GM19351 (cell line): Measurements from ENCODE around the gene IGFN1.
"Not testable (repeated sequence)": the region's sequence is repeated elsewhere in the genome, so short reads cannot be mapped to it uniquely, and the experiment has no call there.

Experiments
- ATAC-seq: cut with Tn5 transposase; IDR thresholded peaks from one replicate; pipeline ENCODE4 v1.9.1; 2021; ENCODE audit warnings: mild to moderate bottlenecking, moderate library complexity; ENCODE audit not compliant: unreplicated experiment

Gene IGFN1

DNA sequence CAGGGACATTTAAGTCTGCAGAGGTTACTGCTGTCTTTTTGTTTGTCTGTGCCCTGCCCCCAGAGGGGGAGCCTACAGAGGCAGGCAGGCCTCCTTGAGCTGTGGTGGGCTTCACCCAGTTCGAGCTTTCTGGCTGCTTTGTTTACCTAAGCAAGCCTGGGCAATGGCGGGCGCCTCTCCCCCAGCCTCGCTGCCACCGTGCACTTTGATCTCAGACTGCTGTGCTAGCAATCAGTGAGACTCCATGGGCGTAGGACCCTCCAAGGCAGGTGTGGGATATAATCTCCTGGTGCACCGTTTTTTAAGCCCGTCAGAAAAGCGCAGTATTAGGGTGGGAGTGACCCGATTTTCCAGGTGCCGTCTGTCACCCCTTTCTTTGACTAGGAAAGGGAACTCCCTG lies 49.0 kb downstream of the IGFN1 start:
- not testable (repeated sequence) for ATAC-seq

DNA sequence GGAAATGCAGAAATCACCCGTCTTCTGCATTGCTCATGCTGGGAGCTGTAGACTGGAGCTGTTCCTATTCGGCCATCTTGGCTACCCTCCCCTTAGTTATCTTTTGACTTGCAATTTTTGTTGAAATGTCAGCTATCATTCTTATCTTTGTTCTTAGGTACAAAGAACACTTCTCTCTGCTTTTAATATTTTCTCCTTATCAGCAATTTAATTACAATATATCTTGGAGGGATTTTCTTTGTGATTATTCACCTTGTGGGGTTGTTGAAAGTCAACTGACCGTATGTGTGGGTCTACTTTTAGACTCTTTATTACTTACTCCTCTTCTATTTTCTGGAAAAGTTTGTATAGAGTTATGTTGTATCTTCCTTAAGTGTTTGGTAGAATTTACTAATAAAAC lies 49.5 kb downstream of the IGFN1 start:
- no peak for ATAC-seq

DNA sequence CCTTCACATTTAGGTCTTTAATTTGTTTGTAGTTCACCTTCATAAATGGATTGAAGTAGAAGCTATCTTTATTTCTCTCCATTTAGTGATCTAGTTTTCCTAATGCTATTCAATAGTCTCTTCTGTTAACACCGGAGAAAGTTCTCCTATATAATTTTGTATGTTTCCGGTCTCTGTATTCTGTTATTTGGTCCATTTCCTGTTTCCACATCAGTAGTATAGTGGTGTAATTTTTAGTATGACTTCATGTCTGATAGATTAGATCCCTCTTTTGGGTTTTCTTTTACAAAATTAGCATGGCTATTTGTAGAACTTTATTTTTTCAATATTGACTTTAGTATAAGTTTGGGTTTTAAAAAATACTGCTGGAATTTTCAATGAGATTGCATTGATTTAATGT lies 51.1 kb downstream of the IGFN1 start:
- ATAC-seq = no peak

DNA sequence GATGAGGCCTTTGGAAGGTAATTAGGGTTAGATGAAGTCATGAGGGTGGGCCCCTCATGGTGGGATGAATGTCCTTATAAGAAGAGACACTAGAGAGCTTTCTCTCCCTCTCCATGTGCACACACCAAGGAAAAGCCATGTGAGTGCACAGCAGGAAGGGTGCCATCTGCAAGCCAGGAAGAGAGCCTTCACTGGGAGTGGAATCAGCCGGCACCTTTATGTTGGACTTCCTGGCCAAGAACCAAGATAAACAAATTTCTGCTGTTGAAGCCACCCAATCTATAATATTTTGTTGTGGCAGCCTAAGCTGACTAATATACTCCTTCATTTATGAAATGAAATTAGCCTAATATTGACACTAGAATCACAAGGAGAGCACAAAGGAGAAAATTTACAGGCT lies 54.5 kb downstream of the IGFN1 start:
- ATAC-seq = no peak

DNA sequence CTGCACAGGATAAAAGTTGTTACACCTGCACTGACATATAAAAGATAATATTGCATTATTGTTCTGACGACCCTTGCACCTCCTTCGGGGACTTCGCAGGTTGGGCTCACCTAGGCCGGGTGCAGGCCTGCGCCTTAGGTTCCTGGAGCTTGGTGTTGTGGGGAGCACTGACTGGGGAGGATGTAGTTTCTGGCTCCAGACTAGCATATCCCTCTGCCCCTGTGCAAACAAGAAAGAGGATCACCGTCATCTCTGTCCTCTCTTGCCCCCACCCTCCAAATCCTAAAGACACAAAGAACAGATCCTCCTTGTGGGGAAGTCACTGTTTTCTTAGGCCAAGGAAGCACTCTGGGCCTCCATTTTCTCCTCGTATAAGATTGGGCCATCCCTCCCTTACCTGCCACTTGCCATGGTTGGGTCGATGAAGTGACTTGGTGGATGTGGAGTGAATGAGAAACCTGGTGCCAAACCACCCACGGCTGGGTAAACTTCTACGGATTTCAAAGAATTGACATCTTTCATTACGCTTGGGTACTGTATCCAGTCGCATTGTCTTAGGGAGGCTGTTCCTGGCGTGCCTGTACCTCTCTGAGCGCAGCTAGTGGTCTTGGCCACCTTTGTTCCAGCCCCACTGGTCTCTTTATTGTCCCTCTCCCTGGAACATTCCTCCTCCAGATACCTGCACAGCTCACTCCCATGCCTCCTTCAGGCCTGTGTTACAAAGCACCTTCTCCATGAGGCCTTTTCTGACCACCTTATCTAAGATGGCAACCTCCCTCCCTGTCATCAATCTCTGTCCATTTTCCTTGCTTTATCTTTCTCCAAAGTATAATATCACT lies 58.3 kb downstream of the IGFN1 start:
- ATAC-seq = no peak

DNA sequence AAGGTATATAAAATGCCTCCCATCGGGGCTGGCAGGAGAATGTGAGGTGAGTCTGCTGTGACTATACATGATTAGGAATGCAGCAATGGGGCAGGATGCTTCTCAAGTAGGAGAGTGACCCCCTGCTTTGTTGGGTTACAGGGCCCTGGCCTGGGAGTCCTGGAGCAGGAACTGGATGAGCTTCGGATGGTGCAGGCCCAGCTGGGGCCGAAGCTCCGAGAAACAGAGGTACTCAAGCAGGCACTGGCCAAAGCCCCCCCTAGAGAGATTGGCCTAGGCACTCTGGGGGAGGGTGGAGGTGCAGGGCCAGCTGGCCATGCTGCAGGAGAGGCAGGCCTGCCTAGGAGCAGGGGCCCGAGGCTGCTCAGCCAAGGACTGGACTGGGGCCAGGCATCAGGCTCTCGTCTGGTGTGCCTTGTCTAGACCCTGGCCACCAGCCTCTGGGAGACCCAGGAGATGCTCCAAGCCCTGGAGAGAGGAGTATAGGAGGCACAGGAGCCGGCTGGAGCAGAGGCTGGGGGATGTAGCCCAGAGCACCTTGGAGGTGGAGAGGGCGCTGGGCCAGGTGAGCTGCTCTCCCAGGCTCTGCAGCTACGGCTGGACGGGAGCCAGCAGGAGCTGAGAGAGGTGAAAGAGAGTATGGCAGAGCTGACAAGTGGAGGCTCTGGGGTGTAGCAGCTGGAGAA lies 59.8 kb downstream of the IGFN1 start:
- no peak for ATAC-seq

DNA sequence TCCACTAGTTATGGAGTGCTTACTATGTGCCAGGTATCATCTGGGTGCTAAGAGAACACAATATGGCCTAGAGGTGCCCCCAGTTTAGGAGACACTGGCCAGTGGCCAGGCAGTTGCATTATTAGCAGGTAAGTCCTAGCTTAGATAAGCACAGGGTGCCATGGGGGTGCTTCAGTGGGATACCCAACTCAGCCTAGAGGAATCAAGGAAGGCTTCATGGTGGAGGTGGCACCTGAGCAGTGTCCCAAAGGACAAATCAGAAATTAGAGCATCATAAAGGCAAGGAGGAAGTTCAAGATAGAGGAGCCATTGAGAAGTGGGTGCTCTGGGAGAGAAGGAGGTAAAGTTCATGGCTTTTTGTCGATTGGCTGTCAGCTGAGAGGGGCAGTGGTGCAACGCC lies 60.8 kb downstream of the IGFN1 start:
- no peak for ATAC-seq

DNA sequence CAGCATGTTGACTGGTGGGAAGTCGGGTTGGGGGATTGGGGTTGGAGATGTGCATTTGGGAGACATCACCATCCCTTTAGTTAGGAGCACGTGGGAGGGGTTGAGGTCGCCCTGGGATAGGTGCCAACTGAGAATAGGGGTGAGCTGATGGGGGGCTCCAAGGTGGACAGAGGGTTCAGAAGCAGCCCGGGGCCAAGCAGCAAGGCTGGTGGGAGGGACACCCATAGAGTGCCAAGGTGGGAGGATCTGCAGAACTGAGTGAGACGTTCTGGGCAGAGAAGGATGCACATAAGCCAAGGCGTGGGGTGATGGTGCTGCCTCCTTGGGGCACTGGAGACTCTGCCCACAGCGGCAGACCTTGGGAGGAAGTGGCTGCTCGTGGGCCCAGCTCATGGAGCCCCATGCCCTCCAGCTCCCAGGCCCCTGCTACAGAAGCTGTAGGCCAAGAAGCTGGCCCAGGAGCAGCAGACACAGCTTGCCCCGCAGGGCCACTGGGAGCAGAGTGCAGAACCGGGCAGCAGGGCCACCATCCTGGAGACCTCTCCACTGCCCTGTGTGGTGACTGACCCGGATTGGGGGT lies 61.3 kb downstream of the IGFN1 start:
- ATAC-seq = no peak

DNA sequence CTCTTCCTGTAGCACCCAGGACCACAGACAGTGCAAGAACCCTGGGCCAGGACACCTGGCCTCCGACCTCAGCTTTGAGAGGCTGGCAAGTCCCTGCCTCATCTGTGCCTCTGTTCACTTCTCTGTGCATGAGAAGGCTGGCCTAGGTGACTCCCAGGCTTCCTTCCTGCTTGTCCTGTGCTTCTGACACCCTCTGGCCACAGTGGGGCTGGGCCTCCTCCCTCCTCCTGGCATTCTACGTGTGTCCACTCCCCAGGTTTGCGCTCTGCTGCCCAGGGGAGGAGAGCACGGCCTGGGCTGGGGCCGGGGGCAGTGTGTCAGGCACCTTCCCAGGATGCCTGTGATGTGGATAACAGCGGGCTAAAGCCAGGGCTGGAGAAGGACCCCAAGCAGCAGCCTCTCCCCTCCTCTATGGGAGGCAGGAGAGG lies 62.3 kb downstream of the IGFN1 start:
- no peak for ATAC-seq

DNA sequence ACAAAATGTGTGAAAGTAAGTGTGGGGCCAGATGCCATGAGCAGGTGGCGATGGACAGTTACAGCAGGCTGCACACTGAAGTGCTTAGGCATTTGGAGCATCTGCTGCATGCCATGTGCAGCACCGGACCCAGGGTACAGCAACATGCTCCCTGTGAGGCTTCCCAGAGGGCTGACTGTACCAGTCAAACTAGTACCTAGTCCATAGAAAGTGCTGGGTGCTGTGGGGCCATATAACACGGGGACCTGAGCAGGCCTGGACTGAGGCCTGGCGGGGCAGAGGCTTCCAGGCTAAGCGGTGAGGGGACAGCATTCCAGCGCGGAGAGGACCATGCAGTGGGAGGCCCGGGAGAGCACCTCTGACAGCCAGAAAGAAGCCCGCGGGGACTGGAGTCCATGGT lies 62.8 kb downstream of the IGFN1 start:
- no peak for ATAC-seq

DNA sequence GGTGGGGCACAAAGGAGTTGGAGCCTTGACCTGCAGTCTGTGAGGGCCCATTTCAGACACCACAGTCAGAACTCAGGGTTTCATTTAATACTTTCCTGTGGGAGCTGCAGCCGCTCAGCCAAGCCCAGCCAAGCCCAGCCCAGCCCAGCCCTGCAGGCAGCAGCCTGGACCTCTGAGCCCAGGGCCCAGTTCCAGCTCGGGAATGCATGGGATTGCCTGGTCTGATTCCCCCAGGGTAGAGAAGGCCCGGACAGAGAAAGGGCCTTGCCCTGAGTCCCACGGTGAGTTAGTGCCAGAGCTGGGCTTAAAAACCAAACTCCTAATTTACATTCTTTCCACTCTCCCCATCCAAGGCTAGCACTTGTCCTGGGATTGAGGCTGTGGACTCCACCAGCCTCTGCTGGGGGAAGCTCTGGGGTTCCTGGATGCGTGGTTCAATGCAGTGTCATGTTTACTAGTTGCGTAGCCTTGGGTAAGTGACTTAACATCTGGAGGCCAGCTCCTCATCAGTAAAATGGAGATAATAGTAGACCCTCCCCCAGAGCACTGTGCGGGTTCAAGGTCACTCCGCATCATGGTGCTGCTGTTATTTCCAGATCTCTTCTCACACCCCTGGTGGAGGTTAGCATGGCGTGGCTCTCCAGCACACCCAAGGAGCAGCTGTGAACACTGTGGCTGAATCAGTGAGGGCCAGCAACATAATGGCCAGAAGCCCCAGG lies 63.4 kb downstream of the IGFN1 start:
- no peak for ATAC-seq

DNA sequence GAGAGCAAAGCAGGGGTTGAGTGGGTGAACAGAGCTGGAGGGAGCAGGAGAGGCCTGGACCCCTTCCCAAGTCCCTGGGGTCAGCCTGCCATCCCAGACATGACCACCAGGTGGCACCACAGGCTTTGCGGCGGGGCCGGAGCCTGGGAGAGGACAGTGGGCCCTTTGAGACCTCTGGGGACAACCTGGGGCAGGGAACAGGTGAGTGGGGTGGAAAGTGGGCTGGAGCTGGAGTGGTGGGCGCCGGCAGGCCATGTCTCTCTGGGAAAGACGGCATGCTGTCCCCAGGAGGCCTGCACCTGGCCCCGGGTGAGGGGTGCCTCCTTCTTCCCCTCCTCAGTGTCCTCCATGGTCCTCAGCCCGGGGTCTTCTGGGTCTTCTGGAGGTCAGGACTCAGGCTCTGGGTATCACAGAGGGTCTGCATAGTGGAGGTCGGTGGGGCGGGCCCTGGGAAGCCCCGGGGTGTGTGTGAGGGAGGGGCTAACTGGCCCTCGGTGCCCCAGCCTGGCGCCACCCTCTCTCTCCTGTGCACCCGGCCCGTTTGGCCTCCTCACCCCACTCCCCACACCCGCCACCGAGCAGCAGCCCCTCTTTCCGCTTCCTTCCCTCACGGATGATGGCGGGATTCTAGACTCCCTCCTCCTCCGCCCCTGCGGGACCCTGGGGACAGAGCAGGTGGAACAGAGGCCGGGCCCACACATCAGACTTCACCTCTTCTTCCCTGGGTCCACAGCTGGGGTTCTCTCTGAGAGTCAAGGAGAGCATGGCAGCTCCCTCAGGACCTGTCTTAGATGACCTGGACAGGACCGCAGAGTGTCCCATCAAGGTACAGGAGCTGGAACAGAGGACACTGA lies 64.2 kb downstream of the IGFN1 start:
- no peak for ATAC-seq

DNA sequence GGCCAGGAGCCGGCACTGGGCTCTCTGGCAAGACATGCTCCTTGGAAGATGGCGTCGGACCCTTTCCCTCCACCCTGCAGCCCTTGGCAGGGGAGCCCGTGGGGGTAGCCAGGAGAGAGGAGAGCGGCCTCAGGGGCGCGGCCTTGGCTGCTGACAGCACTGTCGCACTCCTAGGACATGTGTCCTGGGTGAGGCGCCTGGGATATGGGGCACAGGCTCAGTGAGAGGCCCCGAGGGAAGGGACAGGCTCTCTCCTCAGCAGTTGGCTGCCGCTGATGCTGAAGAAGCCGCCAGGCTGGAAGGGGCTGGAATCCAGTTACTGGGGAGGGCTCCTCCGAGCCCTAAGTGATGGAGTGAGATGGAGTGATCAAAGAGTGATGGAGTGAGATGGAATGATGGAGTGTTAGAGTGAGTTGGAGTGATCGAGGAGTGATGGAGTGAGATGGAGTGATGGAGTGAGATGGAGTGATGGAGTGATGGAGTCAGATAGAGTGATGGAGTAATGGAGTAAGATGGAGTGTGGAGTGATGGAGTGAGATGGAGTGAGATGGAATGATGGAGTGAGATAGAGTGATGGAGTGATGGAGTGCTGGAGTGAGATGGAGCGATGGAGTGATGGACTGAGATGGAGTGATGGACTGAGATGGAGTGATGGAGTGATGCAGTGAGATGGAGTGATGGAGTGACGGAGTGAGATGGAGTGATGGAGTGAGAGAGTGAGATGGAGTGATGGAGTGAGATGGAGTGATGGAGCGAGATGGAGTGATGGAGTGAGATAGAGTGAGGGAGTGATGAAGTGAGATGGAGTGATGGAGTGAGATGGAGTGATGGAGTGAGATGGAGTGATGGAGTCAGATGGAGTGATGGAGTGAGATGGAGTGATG lies 65.1 kb downstream of the IGFN1 start:
- no peak for ATAC-seq

DNA sequence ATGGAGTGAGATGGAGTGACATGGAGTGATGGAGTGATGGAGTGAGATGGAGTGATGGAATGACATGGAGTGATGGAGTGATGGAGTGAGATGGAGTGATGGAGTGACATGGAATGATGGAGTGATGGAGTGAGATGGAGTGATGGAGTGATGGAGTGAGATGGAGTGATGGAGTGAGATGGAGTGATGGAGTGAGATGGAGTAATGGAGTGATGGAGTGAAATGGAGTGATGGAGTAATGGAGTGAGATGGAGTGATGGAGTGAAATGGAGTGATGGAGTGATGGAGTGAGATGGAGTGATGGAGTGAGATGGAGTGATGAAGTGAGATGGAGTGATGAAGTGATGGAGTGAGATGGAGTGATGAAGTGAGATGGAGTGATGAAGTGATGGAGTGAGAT lies 67.5 kb downstream of the IGFN1 start:
- not testable (repeated sequence) for ATAC-seq

DNA sequence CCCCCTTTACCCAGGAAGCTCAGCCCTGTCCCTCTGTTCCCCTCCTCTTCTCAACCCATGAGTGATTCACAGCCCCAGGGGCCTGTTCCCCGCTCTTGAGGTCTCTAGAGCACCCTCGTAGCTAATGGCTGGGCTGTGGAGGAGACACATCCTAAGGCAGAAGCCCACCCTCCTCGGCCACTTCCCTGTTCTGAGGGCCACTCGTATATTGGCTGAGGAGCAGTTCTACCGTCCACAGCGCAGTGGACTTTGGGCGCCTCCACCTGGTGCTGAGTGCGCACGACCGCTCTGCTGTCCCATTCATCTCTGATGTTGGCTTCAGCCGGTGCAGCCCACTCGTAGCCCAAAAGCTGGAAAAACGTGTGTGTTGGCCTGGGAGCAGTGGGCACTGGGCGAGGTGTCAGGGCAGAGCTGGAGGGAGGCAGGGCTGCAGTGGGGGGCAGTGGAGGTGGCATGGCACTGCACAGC lies 68.2 kb downstream of the IGFN1 start:
- ATAC-seq = no peak

DNA sequence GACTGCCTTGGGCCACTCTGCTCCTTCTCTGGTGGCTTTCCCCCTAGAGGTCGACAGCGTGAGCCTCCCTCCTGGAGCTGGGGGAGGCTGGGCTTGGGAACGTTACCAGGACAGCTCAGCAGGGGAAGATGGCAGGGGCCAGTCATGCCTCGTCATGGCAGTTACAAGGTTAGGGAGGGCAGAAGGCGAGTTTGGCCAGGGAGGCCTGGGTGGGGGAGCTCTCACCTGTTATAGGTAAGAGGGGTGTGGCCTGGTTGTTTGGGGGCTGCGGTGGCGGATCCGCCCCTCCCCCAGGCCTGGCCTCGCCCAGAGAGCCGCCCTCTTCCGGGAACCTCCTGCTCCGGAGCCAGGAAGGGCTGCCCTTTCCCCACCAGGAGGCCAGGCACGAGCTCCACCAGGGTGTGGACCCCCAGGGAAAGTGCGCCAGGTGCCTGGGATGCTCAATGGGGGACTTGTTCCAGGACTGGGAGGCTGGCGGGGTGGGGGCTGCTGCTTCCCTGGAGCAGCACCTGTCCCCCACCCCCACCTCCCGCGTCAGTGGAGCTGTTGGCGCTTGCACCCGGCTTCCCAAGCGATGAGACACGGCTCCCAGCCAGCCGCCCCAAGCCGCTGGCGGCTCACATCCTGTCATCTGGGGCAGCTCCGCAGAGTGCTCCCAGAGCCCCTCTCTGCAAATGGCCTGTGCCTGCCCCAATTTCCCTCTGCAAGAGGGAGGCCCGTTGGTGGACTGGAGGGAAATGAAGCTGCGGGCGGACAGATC lies 69.0 kb downstream of the IGFN1 start:
- no peak for ATAC-seq

DNA sequence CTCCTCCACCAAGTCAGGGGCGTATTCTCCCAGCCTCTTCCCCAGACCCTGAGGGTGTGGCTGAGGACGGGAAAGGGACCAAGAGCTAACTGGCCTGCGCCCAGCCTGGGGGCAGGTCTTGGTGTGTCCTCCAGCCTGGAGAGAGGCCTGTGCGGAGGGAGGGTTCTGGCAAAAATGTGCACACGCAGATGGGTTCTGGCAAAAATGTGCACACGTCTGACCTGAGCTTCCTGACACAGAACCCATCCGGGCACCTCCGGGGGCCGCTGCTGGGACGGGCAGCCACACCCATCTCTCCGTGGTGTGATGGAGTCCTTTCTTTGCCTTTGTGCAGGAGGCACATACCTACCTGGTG lies 69.6 kb downstream of the IGFN1 start:
- no peak for ATAC-seq

DNA sequence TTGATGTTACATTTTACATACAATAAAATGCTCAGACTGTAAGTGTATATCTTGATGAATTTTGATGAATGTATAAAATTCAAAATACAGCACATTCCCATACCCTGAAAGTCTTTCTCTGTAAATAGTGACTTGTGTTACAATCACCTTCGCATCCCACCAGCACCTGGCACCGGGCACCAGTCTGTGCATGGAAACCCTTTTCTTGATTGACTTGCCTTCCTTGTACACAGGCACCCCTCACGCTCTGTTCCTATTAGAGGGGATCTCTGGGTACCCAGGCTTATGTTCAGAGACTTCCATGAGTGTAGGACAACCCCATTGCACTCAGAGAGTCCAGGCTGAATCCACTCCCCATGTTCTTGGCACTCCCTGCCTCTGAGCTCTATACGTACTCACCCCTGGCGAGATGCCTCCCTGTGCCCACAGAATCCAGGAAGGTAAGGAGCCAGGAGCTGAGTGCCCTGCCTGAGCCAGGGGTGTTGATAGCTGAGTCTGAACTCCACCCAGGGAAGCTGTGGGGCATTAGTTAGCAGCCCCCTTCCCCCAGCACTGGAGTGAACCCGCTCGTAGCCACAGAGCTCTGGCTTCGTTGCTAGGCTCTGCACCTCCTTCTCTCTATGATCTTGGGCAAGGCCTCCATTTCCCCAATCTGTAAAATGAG lies 70.2 kb downstream of the IGFN1 start:
- no peak for ATAC-seq
